H1 (cell line): ENCODE measurements around the gene BTRC. TPM values are rescaled to one million over a fixed set of nuclear protein-coding genes. Genes with fewer than 3 reads are reported as not detected.

Source experiments
- CTCF ChIA-PET: fragments of 300-600 bp; sonication (Branson Sonifier 250); formaldehyde crosslinking; loops from one replicate; lab custom pipeline; 2021; ENCODE audit not compliant: partially characterized antibody; lab: Charles Lee
- POLR2A ChIA-PET: fragments of 300-600 bp; sonication (Branson Sonifier 250); formaldehyde crosslinking; loops from one replicate; lab custom pipeline; 2021; ENCODE audit warnings: inconsistent platforms; ENCODE audit not compliant: partially characterized antibody; lab: Charles Lee
- DNase-seq, 2 experiments: peaks; one replicate each; pipeline versions ENCODE4 v3.0.0 to v3.0.0-alpha.2; 2010 to 2022; ENCODE audit warnings: low spot score in 2 of 2, low read depth in 1 of 2, mixed read lengths in 1 of 2
- FAIRE-seq: peaks from 2 replicates; lab custom pipeline; 2011; peaks lifted over from hg19 to GRCh38; lab: Jason Lieb, UNC
- H2AFZ ChIP-seq: 2 replicates; pipeline ENCODE4 v1.8.1; 2012; ENCODE audit warnings: low read length, inconsistent platforms
- H2AK5ac ChIP-seq: 2 replicates; pipeline ENCODE4 v1.6.1; 2013; ENCODE audit warnings: low read depth, low read length
- H2BK120ac ChIP-seq: replicated peaks from 2 replicates; pipeline ENCODE3; 2013; ENCODE audit warnings: low read depth, low read length, inconsistent platforms
- H2BK12ac ChIP-seq: 2 replicates; pipeline ENCODE4 v1.6.1; 2013; ENCODE audit warnings: low read depth, low read length
- H2BK15ac ChIP-seq: 2 replicates; pipeline ENCODE4 v1.6.1; 2013; ENCODE audit warnings: low read length
- H2BK20ac ChIP-seq: 2 replicates; pipeline ENCODE4 v1.6.1; 2013; ENCODE audit warnings: low read length
- H2BK5ac ChIP-seq: 2 replicates; pipeline ENCODE4 v1.6.1; 2013; ENCODE audit warnings: low read depth, low read length
- H3K14ac ChIP-seq: 2 replicates; pipeline ENCODE4 v1.6.1; 2013; ENCODE audit warnings: inconsistent platforms; ENCODE audit not compliant: insufficient read length
- H3K18ac ChIP-seq: 2 replicates; pipeline ENCODE4 v1.6.1; 2013; ENCODE audit warnings: low read length; ENCODE audit errors: extremely low read depth
- H3K23ac ChIP-seq: 2 replicates; pipeline ENCODE4 v1.6.1; 2013; ENCODE audit warnings: inconsistent platforms; ENCODE audit not compliant: insufficient read length
- H3K23me2 ChIP-seq: 2 replicates; pipeline ENCODE4 v1.6.1; 2013; ENCODE audit warnings: low read depth, low read length
- H3K27ac ChIP-seq: 2 replicates; pipeline ENCODE4 v1.6.1; 2011; ENCODE audit warnings: low read depth, low read length, inconsistent platforms
- H3K27me3 ChIP-seq, 4 experiments: replicated peaks in 1 of 4; 1 replicate in 1 of 4; 2 replicates in 3 of 4; pipeline versions ENCODE4 v1.6.1 to v1.8.1; 2011 to 2013; ENCODE audit warnings: low read length in 3 of 4, mild to moderate bottlenecking in 3 of 4, inconsistent platforms in 2 of 4, mixed read lengths in 2 of 4, moderate library complexity in 1 of 4; ENCODE audit not compliant: control insufficient read depth in 3 of 4, insufficient read depth in 3 of 4; ENCODE audit errors: extremely low read depth in 1 of 4
- H3K36me3 ChIP-seq, 4 experiments: 2 replicates each; pipeline versions ENCODE4 v1.6.1 to v1.8.1; 2011 to 2013; ENCODE audit warnings: mild to moderate bottlenecking in 4 of 4, low read length in 3 of 4, moderate library complexity in 2 of 4, control low read depth in 1 of 4, inconsistent platforms in 1 of 4; ENCODE audit not compliant: insufficient read depth in 4 of 4, control insufficient read depth in 2 of 4
- H3K4ac ChIP-seq: replicated peaks from 2 replicates; pipeline ENCODE3; 2013; ENCODE audit warnings: low read length, low read depth, mixed read lengths, inconsistent platforms; ENCODE audit not compliant: insufficient read length
- H3K4me1 ChIP-seq, 4 experiments: replicated peaks in 1 of 4; 1 replicate in 1 of 4; 2 replicates in 3 of 4; pipeline versions ENCODE4 v1.6.1 to v1.8.1; 2011 to 2013; ENCODE audit warnings: low read length in 3 of 4, inconsistent platforms in 2 of 4, mixed read lengths in 1 of 4; ENCODE audit not compliant: insufficient read depth in 4 of 4, control insufficient read depth in 3 of 4
- H3K4me2 ChIP-seq, 2 experiments: 2 replicates each; pipeline versions ENCODE4 v1.6.1 to v1.8.1; 2011 to 2013; ENCODE audit warnings: low read depth in 2 of 2, low read length in 2 of 2, control low read depth in 1 of 2, inconsistent platforms in 1 of 2, mild to moderate bottlenecking in 1 of 2; ENCODE audit not compliant: insufficient read depth in 1 of 2
- H3K4me3 ChIP-seq, 4 experiments: fragments of 200-600, 300-600 bp in 1 of 4; sonication (generic), shearing (Covaris generic), sonication (Bioruptor Twin) in 1 of 4; 2 replicates each; pipeline versions ENCODE4 v1.5.1 to v1.8.1; 2011 to 2016; ENCODE audit warnings: low read length in 4 of 4, low read depth in 3 of 4, control low read depth in 2 of 4, inconsistent platforms in 2 of 4, mild to moderate bottlenecking in 2 of 4, mixed read lengths in 1 of 4, moderate library complexity in 1 of 4; ENCODE audit not compliant: insufficient read depth in 2 of 4; ENCODE audit errors: extremely low read depth in 1 of 4
- H3K56ac ChIP-seq: replicated peaks from 2 replicates; pipeline ENCODE3; 2013; ENCODE audit warnings: low read depth, mild to moderate bottlenecking, mixed read lengths, low read length, inconsistent platforms; ENCODE audit not compliant: insufficient read length
- H3K79me1 ChIP-seq: 2 replicates; pipeline ENCODE4 v1.6.1; 2013; ENCODE audit warnings: low read depth, low read length, control low read depth
- H3K79me2 ChIP-seq, 2 experiments: 2 replicates each; pipeline versions ENCODE4 v1.6.1 to v1.8.1; 2012 to 2013; ENCODE audit warnings: low read length in 2 of 2, mild to moderate bottlenecking in 2 of 2, inconsistent platforms in 1 of 2; ENCODE audit not compliant: insufficient read depth in 2 of 2, control insufficient read depth in 1 of 2
- H3K9ac ChIP-seq, 4 experiments: replicated peaks in 1 of 4; 1 replicate in 1 of 4; 2 replicates in 3 of 4; pipeline versions ENCODE4 v1.6.1 to v1.8.1; 2011 to 2013; ENCODE audit warnings: low read depth in 3 of 4, low read length in 3 of 4, control low read depth in 2 of 4, mild to moderate bottlenecking in 2 of 4, moderate library complexity in 2 of 4, inconsistent platforms in 1 of 4; ENCODE audit errors: extremely low read depth in 1 of 4
- H3K9me3 ChIP-seq, 2 experiments: 2 replicates each; pipeline versions ENCODE4 v1.6.1 to v1.8.1; 2012 to 2013; ENCODE audit warnings: mild to moderate bottlenecking in 2 of 2, moderate library complexity in 2 of 2, control low read depth in 1 of 2, inconsistent platforms in 1 of 2, low read depth in 1 of 2, low read length in 1 of 2, mixed read lengths in 1 of 2; ENCODE audit not compliant: insufficient read depth in 2 of 2
- H4K20me1 ChIP-seq, 2 experiments: replicated peaks in 1 of 2; 2 replicates each; pipeline versions ENCODE3 to v1.8.1; 2011 to 2013; ENCODE audit warnings: inconsistent platforms in 2 of 2, low read length in 2 of 2, mild to moderate bottlenecking in 1 of 2; ENCODE audit not compliant: insufficient read depth in 2 of 2, control insufficient read depth in 1 of 2
- H4K5ac ChIP-seq: 2 replicates; pipeline ENCODE4 v1.6.1; 2013; ENCODE audit warnings: low read length, low read depth, mixed read lengths, inconsistent platforms; ENCODE audit not compliant: insufficient read length
- H4K8ac ChIP-seq: 2 replicates; pipeline ENCODE4 v1.8.0; 2013; ENCODE audit warnings: mild to moderate bottlenecking, moderate library complexity, low read length, inconsistent platforms; ENCODE audit not compliant: insufficient read depth; ENCODE audit errors: extremely low read depth
- H4K91ac ChIP-seq: replicated peaks from 2 replicates; pipeline ENCODE3; 2013; ENCODE audit warnings: low read length, mixed read lengths, inconsistent platforms; ENCODE audit not compliant: insufficient read length
- ATF3 ChIP-seq: IDR thresholded peaks from 2 replicates; pipeline ENCODE4 v1.6.1; 2011; ENCODE audit warnings: low read depth, mild to moderate bottlenecking, low read length; ENCODE audit not compliant: insufficient read depth
- BACH1 ChIP-seq: IDR thresholded peaks from 2 replicates; pipeline ENCODE4 v1.6.1; 2012; ENCODE audit warnings: low read length, improper control_type of control experiment
- BCL11A ChIP-seq, 2 experiments: IDR thresholded peaks; one replicate each; pipeline ENCODE4 v1.6.1; 2011; ENCODE audit warnings: low read depth in 2 of 2, low read length in 2 of 2, mild to moderate bottlenecking in 2 of 2
- CBX5 ChIP-seq: fragments of 300-800, 300-1000 bp; sonication (generic); IDR thresholded peaks from 2 replicates; pipeline ENCODE4 v1.7.1; 2016; ENCODE audit warnings: antibody characterized with exemption, low read length, low read depth
- GABPA ChIP-seq: IDR thresholded peaks from 2 replicates; pipeline ENCODE4 v1.6.1; 2011; ENCODE audit warnings: mild to moderate bottlenecking, low read length, moderate library complexity, borderline replicate concordance; ENCODE audit not compliant: insufficient read depth
- HDAC6 ChIP-seq: IDR thresholded peaks from one replicate; pipeline ENCODE4 v1.7.1; 2012; ENCODE audit warnings: low read depth, mild to moderate bottlenecking, inconsistent platforms, low read length, moderate library complexity
- JUN ChIP-seq: IDR thresholded peaks from 2 replicates; pipeline ENCODE4 v1.6.1; 2011; ENCODE audit warnings: low read depth, mild to moderate bottlenecking, improper control_type of control experiment, low read length
- SIX5 ChIP-seq: IDR thresholded peaks from 2 replicates; pipeline ENCODE4 v1.6.1; 2011; ENCODE audit warnings: mild to moderate bottlenecking, low read depth, low read length
- TEAD4 ChIP-seq: IDR thresholded peaks from 2 replicates; pipeline ENCODE4 v1.6.1; 2012; ENCODE audit warnings: low read depth, low read length, inconsistent platforms, mixed read lengths
- YY1 ChIP-seq: IDR thresholded peaks from 2 replicates; pipeline ENCODE4 v1.6.1; 2011; ENCODE audit warnings: low read depth, mild to moderate bottlenecking, low read length
- WGBS, 2 experiments: shearing (Covaris generic) in 1 of 2; methylation state at CpG; one replicate each; pipeline versions ENCODE4 v1.1.6 to v1.1.7; 2013 to 2015; ENCODE audit warnings: low lambda C conversion rate in 2 of 2, mixed read lengths in 2 of 2, inconsistent platforms in 1 of 2, low coverage in 1 of 2, missing lambda C conversion rate in 1 of 2; ENCODE audit not compliant: insufficient replicate concordance in 2 of 2, insufficient coverage in 1 of 2, insufficient read length in 1 of 2; ENCODE audit errors: extremely low coverage in 1 of 2, missing lambda C conversion rate in 1 of 2; 5-methylcytosine and 5-hydroxymethylcytosine counted together
- polyA plus RNA-seq, 7 experiments: library from polyadenylated mRNA; depleted of rRNA in 3 of 7; stranded (reverse) in 5 of 7; unstranded in 2 of 7; fragments of >200 nt in 5 of 7; fragments of 200-250 nt in 2 of 7; gene quantifications; 1 replicate in 5 of 7; 2 replicates in 1 of 7; 4 replicates in 1 of 7; pipeline versions ENCODE4 v1.2.1 to v1.2.3, GENCODE V29; 2011 to 2013; ENCODE audit warnings: missing spikeins in 2 of 7, mixed read lengths in 2 of 7
- total RNA-seq: library from RNA; stranded (reverse); fragmentation: NEBNext Ultra II Directional; extraction: Animal tissue kit (Norgen Biotek cat#: 25700); gene quantifications from 2 replicates; pipeline ENCODE4 v1.2.1, GENCODE V29; 2021

BTRC gene
- total and polyA plus RNA-seq, 2 of the 8 experiments (the other 6 are each of a cell fraction or from before 2014, with no cell fraction given), result 9.9 to 24.7 TPM

- no peak overlapping the region for H3K14ac ChIP-seq
- no peak overlapping the region for H3K27ac ChIP-seq
- FAIRE-seq, result no peak
- no peak for DNase-seq
- no peak overlapping the region for H2BK120ac ChIP-seq
- TF ChIP-seq TEAD4 (no peak), ATF3 (no peak), GABPA (no peak), CBX5 (no peak), BCL11A (IDR thresholded peaks at IDR 0.05; ENCODE audit: low read depth in 2 of 2, low read length in 2 of 2) (no peak), BACH1 (no peak), JUN (no peak), YY1 (no peak), HDAC6 (no peak), SIX5 (no peak)
- H4K5ac ChIP-seq, result no peak overlapping the region
- H2BK15ac ChIP-seq, result no peak overlapping the region
- no peak overlapping the region for H2BK12ac ChIP-seq
- H3K18ac ChIP-seq, result no peak overlapping the region
- no peak overlapping the region for H2AFZ ChIP-seq
- H3K27me3 ChIP-seq, result no peaks in the 10 kb centered on the region
- no peaks in the 10 kb centered on the region for H3K4me1 ChIP-seq
- H3K79me2 ChIP-seq, result no peaks in the 10 kb centered on the region
- no peak overlapping the region for H3K9ac ChIP-seq
- H4K8ac ChIP-seq, result no peak overlapping the region
- no peak overlapping the region for H2BK20ac ChIP-seq
- H3K23me2 ChIP-seq, result no peaks in the 10 kb centered on the region
- ChIA-PET CTCF (interaction anchor here (0.8 to 1.5 kb wide), 6 partner anchors 8 to 31 kb away, joined by 3 to 5 read pairs (median 3); no protein-coding TSS in a partner anchor), POLR2A (no interaction called here)
- peaks cover 0 to 1% of the 10 kb centered on the region in 2 experiments for H4K20me1 ChIP-seq
- no peaks in the 10 kb centered on the region for H3K9me3 ChIP-seq
- H3K4ac ChIP-seq, result no peak overlapping the region
- no peak overlapping the region for H2BK5ac ChIP-seq
- no peak overlapping the region for H3K4me3 ChIP-seq
- 79% methylated on average over 1 of the region's 1 CpG; no CpG with 5 or more reads in 1 of the 2 experiments for WGBS, 2 experiments
- H3K36me3 ChIP-seq, result no peaks in the 10 kb centered on the region
- no peak overlapping the region for H3K23ac ChIP-seq
- H4K91ac ChIP-seq, result no peak overlapping the region
- no peak overlapping the region for H3K4me2 ChIP-seq
- H3K56ac ChIP-seq, result no peak overlapping the region
- no peak overlapping the region for H2AK5ac ChIP-seq
- no peaks in the 10 kb centered on the region for H3K79me1 ChIP-seq
Observed at GRCh38 chr10:101458869-101459268, 104.9 kb downstream of the BTRC start.
